Transverse colon (tissue), 4 donors: ENCODE results near the gene TBCD. TPM values are rescaled to one million over a fixed set of nuclear protein-coding genes. Genes with fewer than 3 reads are reported as not detected.

Experiments
- DNase-seq: peaks from one replicate; pipeline ENCODE4 v3.0.0-alpha.2; 2019
- H3K27ac ChIP-seq, 4 donors: fragments of 200-600 bp; sonication (generic); 2 replicates each; pipeline ENCODE4 v1.5.1; 2016 to 2018; ENCODE audit warnings: inconsistent platforms in 4 of 4
- H3K27me3 ChIP-seq: fragments of 200-600 bp; sonication (generic); 2 replicates; pipeline ENCODE4 v1.5.1; 2017; ENCODE audit warnings: inconsistent platforms
- H3K36me3 ChIP-seq, 4 donors: fragments of 200-600 bp; sonication (generic); 2 replicates each; pipeline ENCODE4 v1.5.1; 2017 to 2019; ENCODE audit warnings: inconsistent platforms in 4 of 4
- H3K4me1 ChIP-seq, 4 donors: fragments of 200-600 bp; sonication (generic); 2 replicates each; pipeline ENCODE4 v1.5.1; 2017 to 2020; ENCODE audit warnings: inconsistent platforms in 4 of 4
- H3K4me3 ChIP-seq, 4 donors: fragments of 200-600 bp; sonication (generic); 1 replicate in 1 of 4; 2 replicates in 3 of 4; pipeline versions ENCODE4 v1.5.1 to v1.6.1; 2017 to 2019; ENCODE audit warnings: inconsistent platforms in 4 of 4
- H3K9me3 ChIP-seq, 2 donors: fragments of 200-600 bp; sonication (generic); 2 replicates each; pipeline ENCODE4 v1.5.1; 2017 to 2019; ENCODE audit warnings: inconsistent platforms in 2 of 2
- CTCF ChIP-seq, 5 experiments: fragments of 200-600 bp in 3 of 5; fragments of 450-650 bp in 2 of 5; sonication (generic) in 3 of 5; IDR thresholded peaks; 1 replicate in 2 of 5; 2 replicates in 3 of 5; pipeline ENCODE4 v1.5.1; 2016 to 2017; ENCODE audit warnings: antibody characterized with exemption in 5 of 5, inconsistent platforms in 3 of 5, mild to moderate bottlenecking in 2 of 5, moderate library complexity in 1 of 5
- EP300 ChIP-seq: sonication (generic); formaldehyde crosslinking; IDR thresholded peaks from one replicate; pipeline ENCODE4 v1.6.1; 2017; ENCODE audit warnings: antibody characterized with exemption, low read depth
- POLR2A ChIP-seq: fragments of 450-650 bp; IDR thresholded peaks from one replicate; pipeline ENCODE4 v1.6.1; 2016; ENCODE audit warnings: antibody characterized with exemption, mild to moderate bottlenecking, moderate library complexity
- POLR2AphosphoS5 ChIP-seq, 3 donors: sonication (generic); formaldehyde crosslinking; IDR thresholded peaks; one replicate each; pipeline ENCODE4 v1.6.1; 2016; ENCODE audit warnings: antibody characterized with exemption in 3 of 3
- WGBS, 2 donors: methylation state at CpG; one replicate each; pipeline ENCODE4 v1.1.5; 2018; ENCODE audit warnings: low coverage in 1 of 2; 5-methylcytosine and 5-hydroxymethylcytosine counted together
- in situ Hi-C, 4 donors: fragments of 200-750 bp; cut with MboI; loops; one replicate each; pipeline versions ENCODE4 v1.15.0 to v1.15.1; 2017; ENCODE audit warnings: low sequenced_read_pairs in 3 of 4, low pct_ligation_motif_present in 1 of 4, low pct_unique_long_range_greater_than_20kb in 1 of 4
- intact Hi-C: fragments of 100-400 bp; cut with DNase I; formaldehyde crosslinking; loops from one replicate; pipeline ENCODE4 v1.15.1; 2023; ENCODE audit warnings: low total_unique reads
- total RNA-seq, 4 donors: library from RNA; depleted of rRNA; stranded (reverse); fragments of >200 nt; gene quantifications; one replicate each; pipeline ENCODE4 v1.1.0, GENCODE V29; 2016

Gene TBCD
- total RNA-seq, 4 donors from 2014 or later = 38.6 to 104 (median 39.8) TPM

GRCh38 chr17:82929676-82930042, 177.8 kb downstream of the TBCD start:
- DNase-seq = peak; percentile 4
- in situ Hi-C loops = no loop called here
- 96% methylated on average over 7 of the region's 9 CpGs; no CpG with 5 or more reads in 1 of the 2 donors for WGBS, 2 donors
- Histone ChIP-seq H3K9me3 (no peaks in the 10 kb centered on the region), H3K4me1 (no peaks in the 10 kb centered on the region), H3K27ac (no peak overlapping the region), H3K27me3 (no peaks in the 10 kb centered on the region), H3K4me3 (no peak overlapping the region), H3K36me3 (peaks cover 0 to 14% (median 4%) of the 10 kb centered on the region in 4 donors)
- intact Hi-C loops = no loop called here
- no peak for TF ChIP-seq POLR2A
- no peak for TF ChIP-seq CTCF (IDR thresholded peaks at IDR 0.05)
- no peak for TF ChIP-seq EP300
- no peak for TF ChIP-seq POLR2AphosphoS5 (IDR thresholded peaks at IDR 0.05)

- Histone ChIP-seq H3K9me3 (no peaks in the 10 kb centered on the region), H3K36me3 (peaks cover 0 to 14% (median 4%) of the 10 kb centered on the region in 4 donors), H3K27ac (no peak overlapping the region), H3K4me1 (no peaks in the 10 kb centered on the region), H3K4me3 (no peak overlapping the region), H3K27me3 (no peaks in the 10 kb centered on the region)
- TF ChIP-seq CTCF (IDR thresholded peaks at IDR 0.05) (no peak), POLR2AphosphoS5 (IDR thresholded peaks at IDR 0.05) (no peak), EP300 (no peak), POLR2A (no peak)
- intact Hi-C loops (no loop called here), in situ Hi-C loops (no loop called here)
- DNase-seq = peak; percentile 4
- WGBS, 2 donors = 98% methylated on average over 48 of the region's 56 CpGs; no CpG with 5 or more reads in 1 of the 2 donors
These were observed 178.4 kb downstream of the TBCD start for GRCh38 chr17:82930043-82930923.

- TF ChIP-seq POLR2A (no peak), CTCF (IDR thresholded peaks at IDR 0.05) (no peak), POLR2AphosphoS5 (IDR thresholded peaks at IDR 0.05) (no peak), EP300 (no peak)
- in situ Hi-C loops (no loop called here), intact Hi-C loops (no loop called here)
- 95 to 97% methylated on average over 13 to 39 of the region's 39 CpGs for WGBS, 2 donors
- no peak overlapping the region for H3K4me3 ChIP-seq
- no peaks in the 10 kb centered on the region for H3K9me3 ChIP-seq
- H3K27ac ChIP-seq = peak overlapping the region in 1 of 4 donors; percentile 35
- H3K36me3 ChIP-seq = peaks cover 0 to 14% (median 4%) of the 10 kb centered on the region in 4 donors
- peak; percentile 4 for DNase-seq
- no peaks in the 10 kb centered on the region for H3K4me1 ChIP-seq
- H3K27me3 ChIP-seq = no peaks in the 10 kb centered on the region
These were observed 179.2 kb downstream of the TBCD start for GRCh38 chr17:82930924-82931698.
